B cell (primary cell): ENCODE data around the gene ZIC2. TPM values are rescaled to one million over a fixed set of nuclear protein-coding genes. Genes with fewer than 3 reads are reported as not detected.

ENCODE experiments used
- ATAC-seq: fragments of 200-7000 bp; cut with Tn5 transposase; one replicate; pipeline ENCODE4 v1.10.0; 2021; ENCODE audit warnings: low read depth, mild to moderate bottlenecking, moderate number of reproducible peaks, moderate library complexity
- CTCF ChIA-PET: fragments of 350-600 bp; sonication (Branson Sonifier 250); formaldehyde crosslinking; loops from one replicate; lab custom pipeline; 2021; ENCODE audit warnings: antibody characterized with exemption, inconsistent platforms; lab: Charles Lee
- POLR2A ChIA-PET: fragments of 350-600 bp; sonication (Branson Sonifier 250); formaldehyde crosslinking; loops from one replicate; lab custom pipeline; 2021; ENCODE audit warnings: antibody characterized with exemption; lab: Charles Lee
- DNase-seq: peaks from one replicate; pipeline ENCODE4 v3.0.0; 2013
- H2AFZ ChIP-seq: 2 replicates; pipeline ENCODE4 v1.6.1; 2012; ENCODE audit warnings: mild to moderate bottlenecking, low read depth, low read length; ENCODE audit not compliant: insufficient read depth, poor library complexity, severe bottlenecking
- H3K27ac ChIP-seq, 2 donors: 1 replicate in 1 of 2; 2 replicates in 1 of 2; pipeline ENCODE4 v1.5.1; 2012 to 2013; ENCODE audit warnings: low read length in 2 of 2, mild to moderate bottlenecking in 2 of 2, moderate library complexity in 1 of 2
- H3K27me3 ChIP-seq, 4 experiments: fragments of 200-600 bp in 1 of 4; sonication (generic) in 1 of 4; replicated peaks in 1 of 4; 1 replicate in 2 of 4; 2 replicates in 2 of 4; pipeline versions ENCODE4 v1.6.1 to v1.7.0; 2013 to 2016; ENCODE audit warnings: low read length in 3 of 4, mild to moderate bottlenecking in 2 of 4, mixed read lengths in 1 of 4, moderate library complexity in 1 of 4; ENCODE audit not compliant: insufficient read depth in 4 of 4, control insufficient read depth in 3 of 4; ENCODE audit errors: control extremely low read depth in 1 of 4
- H3K36me3 ChIP-seq, 2 experiments: replicated peaks in 1 of 2; 1 replicate in 1 of 2; 2 replicates in 1 of 2; pipeline versions ENCODE4 v1.6.1 to v1.7.1; 2013; ENCODE audit warnings: low read length in 1 of 2; ENCODE audit not compliant: insufficient read depth in 2 of 2, control insufficient read depth in 1 of 2; ENCODE audit errors: control extremely low read depth in 1 of 2, extremely low read depth in 1 of 2
- H3K4me1 ChIP-seq, 2 donors: fragments of 200-600 bp in 1 of 2; sonication (generic) in 1 of 2; 1 replicate in 1 of 2; 2 replicates in 1 of 2; pipeline versions ENCODE4 v1.5.1 to v1.6.1; 2013 to 2017; ENCODE audit warnings: low read length in 2 of 2; ENCODE audit not compliant: control insufficient read depth in 2 of 2, insufficient read depth in 2 of 2
- H3K4me2 ChIP-seq: replicated peaks from 2 replicates; pipeline ENCODE3; 2012; ENCODE audit warnings: mild to moderate bottlenecking, low read depth, low read length; ENCODE audit not compliant: poor library complexity, severe bottlenecking
- H3K4me3 ChIP-seq, 5 experiments: fragments of 200-600 bp in 1 of 5; sonication (generic) in 1 of 5; 1 replicate in 3 of 5; 2 replicates in 2 of 5; pipeline versions ENCODE4 v1.5.1 to v1.7.0; 2011 to 2016; ENCODE audit warnings: low read length in 4 of 5, mild to moderate bottlenecking in 4 of 5, low read depth in 2 of 5, control low read depth in 1 of 5, moderate library complexity in 1 of 5; ENCODE audit not compliant: insufficient read depth in 1 of 5; ENCODE audit errors: control extremely low read depth in 1 of 5, extremely low read depth in 1 of 5
- H3K79me2 ChIP-seq: fragments of 200-600 bp; sonication (generic); one replicate; pipeline ENCODE4 v1.6.0; 2016; ENCODE audit warnings: low read length; ENCODE audit not compliant: control insufficient read depth, insufficient read depth
- H3K9ac ChIP-seq: fragments of 200-600 bp; sonication (generic); 2 replicates; pipeline ENCODE4 v1.6.1; 2017; ENCODE audit warnings: mild to moderate bottlenecking, low read length, moderate library complexity
- H3K9me3 ChIP-seq, 3 donors: one replicate each; pipeline versions ENCODE4 v1.6.1 to v1.7.1; 2013; ENCODE audit warnings: low read length in 2 of 3; ENCODE audit not compliant: control insufficient read depth in 2 of 3, insufficient read depth in 1 of 3; ENCODE audit errors: control extremely low read depth in 1 of 3
- H4K20me1 ChIP-seq: 2 replicates; pipeline ENCODE4 v1.6.0; 2012; ENCODE audit warnings: mild to moderate bottlenecking, low read length; ENCODE audit not compliant: insufficient read depth, control insufficient read depth, poor library complexity, severe bottlenecking
- H3K27ac Mint-ChIP-seq: one replicate; pipeline ENCODE4 v1.8.0; 2021; ENCODE audit warnings: mixed read lengths
- H3K27me3 Mint-ChIP-seq: one replicate; pipeline ENCODE4 v1.8.0; 2021; ENCODE audit warnings: mixed read lengths
- H3K4me1 Mint-ChIP-seq: one replicate; pipeline ENCODE4 v1.8.0; 2021; ENCODE audit warnings: mixed read lengths
- H3K4me3 Mint-ChIP-seq: one replicate; pipeline ENCODE4 v1.8.0; 2021; ENCODE audit warnings: mixed read lengths
- H3K9me3 Mint-ChIP-seq: one replicate; pipeline ENCODE4 v1.8.0; 2022; ENCODE audit warnings: mixed read lengths; ENCODE audit not compliant: insufficient read depth
- EZH2 ChIP-seq: IDR thresholded peaks from 2 replicates; pipeline ENCODE4 v1.6.1; 2012; ENCODE audit warnings: borderline replicate concordance, low read depth, mild to moderate bottlenecking, moderate library complexity, low read length; ENCODE audit not compliant: insufficient read depth, poor library complexity, severe bottlenecking
- WGBS: methylation state at CpG from one replicate; pipeline ENCODE4 v1.1.5; 2013; ENCODE audit warnings: missing lambda C conversion rate; ENCODE audit not compliant: insufficient coverage; 5-methylcytosine and 5-hydroxymethylcytosine counted together
- intact Hi-C: fragments of 100-400 bp; cut with micrococcal nuclease; formaldehyde crosslinking; loops from one replicate; pipeline ENCODE4 v1.10.0; 2022
- polyA plus RNA-seq: library from polyadenylated mRNA; depleted of rRNA; stranded (reverse); fragments of >200 nt; gene quantifications from 2 replicates; pipeline ENCODE4 v1.2.3, GENCODE V29; 2012
- total RNA-seq, 2 donors: library from RNA; stranded (reverse); fragments of 120-200 nt in 1 of 2; gene quantifications; 1 replicate in 1 of 2; 2 replicates in 1 of 2; pipeline versions ENCODE4 v1.2.3 to v1.2.4, GENCODE V29; 2013 to 2022
- TF ChIP-seq, protein P1 (sequence below): fragments of 200-600 bp; IDR thresholded peaks from one replicate; pipeline ENCODE4 v1.8.0; 2022; ENCODE audit warnings: antibody characterized with exemption, mild to moderate bottlenecking

Gene ZIC2
- total and polyA plus RNA-seq, 2 donors (not counting 1 experiment from before 2014, with no cell fraction given) = not detected

DNA sequence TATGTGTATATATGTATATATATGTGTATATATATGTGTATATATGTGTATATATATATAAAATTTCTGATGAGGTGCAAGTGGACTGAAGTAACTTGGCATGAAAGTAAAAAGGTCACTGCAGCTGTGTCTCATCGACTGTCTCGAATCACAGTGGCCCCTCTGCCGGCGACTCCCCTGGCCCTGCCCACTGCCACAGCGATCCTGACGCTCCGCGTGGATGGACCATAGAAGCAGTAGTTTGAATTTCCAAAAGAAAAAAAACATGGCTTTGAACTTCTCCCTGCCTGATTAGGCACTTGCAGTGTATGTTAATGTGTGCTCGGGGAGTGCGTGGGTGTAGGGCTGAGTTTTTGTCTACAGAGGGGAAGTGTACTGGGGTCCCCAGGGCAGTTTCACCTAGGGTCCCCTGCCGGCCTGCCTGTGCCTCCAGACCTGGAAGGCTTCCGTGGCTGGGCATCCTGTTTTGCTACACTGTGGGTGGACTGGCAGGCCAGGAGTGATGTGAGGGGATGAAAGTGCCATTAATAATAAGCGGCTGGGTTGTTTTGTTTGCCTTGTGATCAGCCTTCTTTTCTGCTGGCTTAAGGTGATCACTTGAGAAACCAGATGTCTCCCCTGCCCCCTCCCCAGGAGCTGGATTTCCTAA, 20.8 kb upstream of the ZIC2 start:
- Mint-ChIP-seq H3K27ac (no peak overlapping the region), H3K4me1 (peaks cover 16% of the 10 kb centered on the region), H3K27me3 (peaks cover 74% of the 10 kb centered on the region), H3K9me3 (no peaks in the 10 kb centered on the region), H3K4me3 (no peak overlapping the region)
- TF ChIP-seq EZH2 = no peak
- TF ChIP-seq, protein P1, sequence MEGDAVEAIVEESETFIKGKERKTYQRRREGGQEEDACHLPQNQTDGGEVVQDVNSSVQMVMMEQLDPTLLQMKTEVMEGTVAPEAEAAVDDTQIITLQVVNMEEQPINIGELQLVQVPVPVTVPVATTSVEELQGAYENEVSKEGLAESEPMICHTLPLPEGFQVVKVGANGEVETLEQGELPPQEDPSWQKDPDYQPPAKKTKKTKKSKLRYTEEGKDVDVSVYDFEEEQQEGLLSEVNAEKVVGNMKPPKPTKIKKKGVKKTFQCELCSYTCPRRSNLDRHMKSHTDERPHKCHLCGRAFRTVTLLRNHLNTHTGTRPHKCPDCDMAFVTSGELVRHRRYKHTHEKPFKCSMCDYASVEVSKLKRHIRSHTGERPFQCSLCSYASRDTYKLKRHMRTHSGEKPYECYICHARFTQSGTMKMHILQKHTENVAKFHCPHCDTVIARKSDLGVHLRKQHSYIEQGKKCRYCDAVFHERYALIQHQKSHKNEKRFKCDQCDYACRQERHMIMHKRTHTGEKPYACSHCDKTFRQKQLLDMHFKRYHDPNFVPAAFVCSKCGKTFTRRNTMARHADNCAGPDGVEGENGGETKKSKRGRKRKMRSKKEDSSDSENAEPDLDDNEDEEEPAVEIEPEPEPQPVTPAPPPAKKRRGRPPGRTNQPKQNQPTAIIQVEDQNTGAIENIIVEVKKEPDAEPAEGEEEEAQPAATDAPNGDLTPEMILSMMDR = no peak
- intact Hi-C loops = loop anchor here (5.0 kb wide), 1 partner anchor 37 kb away; no protein-coding TSS in a partner anchor
- no peaks in the 10 kb centered on the region for H3K79me2 ChIP-seq
- DNase-seq (no peak), ATAC-seq (no peak)
- H3K4me3 ChIP-seq = no peak overlapping the region
- H3K27me3 ChIP-seq = peaks cover 2 to 82% (median 71%) of the 10 kb centered on the region in 4 experiments
- H4K20me1 ChIP-seq = no peaks in the 10 kb centered on the region
- POLR2A ChIA-PET = no interaction called here
- H3K9me3 ChIP-seq = peaks cover 2 to 47% (median 4%) of the 10 kb centered on the region in 3 donors
- H3K9ac ChIP-seq = no peak overlapping the region
- H3K27ac ChIP-seq = no peak overlapping the region
- no peaks in the 10 kb centered on the region for H3K36me3 ChIP-seq
- H3K4me2 ChIP-seq = no peak overlapping the region
- CTCF ChIA-PET = interaction anchor here (1.0 kb wide), 1 partner anchor 35 kb away, joined by 3 read pairs; no protein-coding TSS in a partner anchor
- 7% methylated on average over 12 of the region's 13 CpGs for WGBS
- no peak overlapping the region for H2AFZ ChIP-seq
- peaks cover 27 to 48% of the 10 kb centered on the region in 2 donors for H3K4me1 ChIP-seq

DNA sequence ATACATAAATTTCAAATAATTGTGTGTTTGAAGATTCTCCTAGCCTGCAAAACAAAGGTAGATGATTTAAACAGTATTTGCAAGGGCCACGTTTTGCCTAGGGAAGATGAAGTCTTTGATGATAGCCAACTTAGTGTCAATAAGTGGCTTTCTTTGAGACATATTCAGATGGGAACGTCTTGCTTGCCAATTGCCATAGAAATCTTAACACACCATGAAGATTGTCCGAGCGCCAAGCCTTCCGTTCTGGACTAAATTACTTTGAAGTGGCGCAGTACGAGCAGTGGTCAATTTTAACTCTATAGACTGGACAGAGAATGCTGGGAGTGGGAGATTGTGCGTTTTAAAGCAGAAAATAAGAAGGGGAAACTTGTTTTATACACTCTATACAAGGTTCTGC, 19.9 kb upstream of the ZIC2 start:
- peaks cover 2 to 83% (median 70%) of the 10 kb centered on the region in 4 experiments for H3K27me3 ChIP-seq
- H3K79me2 ChIP-seq = no peaks in the 10 kb centered on the region
- H3K27me3 Mint-ChIP-seq = peaks cover 76% of the 10 kb centered on the region
- WGBS = no CpG with 5 or more reads among the region's 8 CpGs
- no peak overlapping the region for H2AFZ ChIP-seq
- no peak overlapping the region for H3K4me3 ChIP-seq
- no peak for TF ChIP-seq EZH2
- TF ChIP-seq, protein P1 = no peak
- H3K9me3 ChIP-seq = peaks cover 2 to 39% (median 4%) of the 10 kb centered on the region in 3 donors
- no peak overlapping the region for H3K4me2 ChIP-seq
- H3K27ac ChIP-seq = no peak overlapping the region
- H3K4me1 ChIP-seq = peaks cover 19 to 42% of the 10 kb centered on the region in 2 donors
- no peak overlapping the region for H3K27ac Mint-ChIP-seq
- H3K4me3 Mint-ChIP-seq = no peak overlapping the region
- no peak overlapping the region for H3K9ac ChIP-seq
- no peaks in the 10 kb centered on the region for H3K36me3 ChIP-seq
- ATAC-seq (no peak), DNase-seq (no peak)
- H4K20me1 ChIP-seq = no peaks in the 10 kb centered on the region
- ChIA-PET CTCF (no interaction called here), POLR2A (no interaction called here)
- H3K9me3 Mint-ChIP-seq = no peaks in the 10 kb centered on the region
- intact Hi-C loops = loop anchor here (5.0 kb wide), 1 partner anchor 36 kb away; no protein-coding TSS in a partner anchor
- H3K4me1 Mint-ChIP-seq = peaks cover 11% of the 10 kb centered on the region
